IPS-11a (cell line): ENCODE results near the gene GOLGA6L10.
"Not testable (repeated sequence)": the region's sequence is repeated elsewhere in the genome, so short reads cannot be mapped to it uniquely, and the experiment has no call there.

Experiments
- H3K4me3 ChIP-seq: one replicate; pipeline ENCODE4 v1.5.1; 2013; ENCODE audit warnings: low read depth, low read length, control low read depth

The GOLGA6L10 gene

DNA sequence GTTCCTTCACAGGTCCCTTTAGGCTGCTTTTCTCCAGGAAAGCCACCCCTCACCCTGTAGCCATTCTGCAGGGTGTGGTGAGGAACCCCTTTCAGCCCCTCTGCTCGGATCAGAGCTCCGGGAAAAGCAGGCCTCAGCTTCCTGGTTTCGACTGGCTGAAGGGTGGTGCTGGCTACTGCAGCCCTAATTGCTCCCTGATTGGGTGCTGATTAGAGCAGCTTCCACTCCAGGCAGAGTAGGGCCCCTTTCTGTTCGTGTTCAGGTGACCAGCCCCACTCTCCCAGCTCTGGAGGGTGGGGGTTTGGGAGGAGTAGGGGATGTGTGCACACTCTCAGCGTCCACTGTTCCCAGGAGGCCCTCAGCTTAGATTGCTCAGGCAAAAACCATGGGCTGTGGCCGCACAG, 49.8 kb downstream of the GOLGA6L10 start:
- H3K4me3 ChIP-seq, result not testable (repeated sequence)

GRCh38 chr15:82298520-82298919, 50.8 kb downstream of the GOLGA6L10 start:
- no peak overlapping the region for H3K4me3 ChIP-seq

DNA sequence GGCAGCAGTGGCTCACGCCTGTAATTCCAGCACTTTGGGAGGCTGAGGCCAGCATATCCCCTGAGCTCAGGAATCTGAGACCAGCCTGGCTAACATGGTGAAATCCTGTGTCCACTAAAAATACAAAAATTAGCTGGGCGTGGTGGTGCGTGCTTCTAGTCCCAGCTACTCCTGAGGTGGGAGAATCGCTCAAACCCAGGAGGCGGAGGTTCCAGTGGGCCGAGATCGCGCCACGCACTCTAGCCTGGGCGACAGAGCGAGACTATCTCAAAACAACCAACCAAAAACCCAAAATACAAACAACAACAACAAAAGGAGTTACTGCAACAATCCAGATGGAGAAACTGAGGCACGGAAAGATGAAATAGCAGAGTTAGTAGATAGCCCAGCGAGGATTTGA, 51.2 kb downstream of the GOLGA6L10 start:
- no peak overlapping the region for H3K4me3 ChIP-seq

DNA sequence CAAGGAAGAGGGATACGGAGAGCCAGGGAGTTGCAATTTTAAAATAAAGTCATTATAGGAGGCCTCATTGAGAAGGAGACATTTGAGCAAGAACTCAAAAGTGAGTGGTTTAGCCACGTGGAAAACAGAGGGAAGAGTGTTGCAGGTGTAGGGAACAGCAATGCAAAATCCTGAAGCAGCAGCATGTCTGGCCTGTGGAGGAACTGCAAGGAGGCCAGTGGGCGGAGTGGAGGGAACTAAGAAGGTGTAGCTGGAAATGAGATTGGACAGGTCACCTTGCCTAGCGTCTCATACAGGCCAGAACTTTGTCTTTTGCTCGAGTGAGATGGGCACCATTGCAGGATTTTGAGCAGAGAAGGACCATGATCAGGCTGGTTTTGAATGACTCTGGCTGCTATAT, 51.7 kb downstream of the GOLGA6L10 start:
- no peak overlapping the region for H3K4me3 ChIP-seq

- H3K4me3 ChIP-seq, result no peak overlapping the region
Observed at GRCh38 chr15:82294061-82294690, 55.1 kb downstream of the GOLGA6L10 start.

DNA sequence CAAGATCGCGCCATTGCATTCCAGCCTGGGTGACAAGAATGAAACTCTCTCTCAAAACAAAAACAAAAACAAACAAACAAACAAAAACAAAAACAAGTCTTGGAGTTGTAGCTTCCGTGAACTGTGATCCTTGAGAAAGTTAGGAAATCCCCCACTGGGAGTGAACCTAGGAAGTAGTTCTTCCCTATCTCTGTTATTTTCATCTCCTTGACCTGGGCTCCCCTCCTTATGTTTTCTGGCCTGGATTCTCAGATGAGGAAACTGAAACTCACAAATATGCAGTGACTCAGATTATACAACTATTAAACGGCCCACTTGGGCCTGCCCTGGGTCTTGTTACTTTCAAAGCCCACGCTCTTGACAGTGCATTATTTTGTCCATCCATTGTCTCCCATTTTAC, 57.0 kb downstream of the GOLGA6L10 start:
- no peak overlapping the region for H3K4me3 ChIP-seq
